Measurements from ENCODE around the gene LGALS7.
"Not testable (repeated sequence)": the region's sequence is repeated elsewhere in the genome, so short reads cannot be mapped to it uniquely, and the experiment has no call there.

Gene LGALS7

DNA sequence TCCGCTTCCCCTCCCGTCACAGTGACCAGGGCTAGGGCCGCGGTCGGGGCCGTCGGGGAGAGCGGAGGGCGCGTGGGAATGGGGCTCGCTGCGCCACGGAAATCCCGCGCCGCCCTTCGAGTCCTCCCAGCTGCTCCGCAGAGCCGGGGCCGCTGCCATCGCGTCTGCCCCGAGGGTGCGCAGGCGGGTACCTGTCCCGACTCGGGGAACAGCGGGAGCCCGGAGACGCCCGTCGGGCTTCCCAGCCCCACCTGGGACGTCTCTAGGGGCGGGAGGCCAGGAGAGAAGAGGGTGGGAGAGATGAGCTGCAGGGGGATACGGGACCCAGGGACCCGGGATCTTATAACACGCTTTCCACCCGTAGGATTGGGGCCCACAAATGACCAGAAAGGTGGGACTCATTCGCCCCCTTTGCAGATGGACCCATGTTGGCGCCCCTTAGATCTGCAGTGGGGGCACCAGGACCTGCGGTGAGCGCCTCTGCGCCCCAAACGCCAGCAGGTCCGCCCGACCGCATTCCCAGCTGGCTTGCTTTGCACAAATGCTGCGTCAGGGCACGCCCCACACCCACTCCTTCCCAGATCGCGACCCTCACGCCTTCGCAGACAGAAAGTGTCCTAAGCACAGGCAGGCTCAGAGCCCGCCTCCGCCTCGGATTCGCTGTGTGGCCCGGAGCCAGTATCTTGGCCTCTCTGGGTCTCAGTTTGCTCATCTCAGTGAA is 2.9 kb downstream of the LGALS7 start:
- DNase-seq: not testable (repeated sequence)

GRCh38 chr19:38769635-38770211 is 3.6 kb downstream of the LGALS7 start:
- DNase-seq: peak; percentile 89 to 91

- no peak for DNase-seq
Observed at GRCh38 chr19:38766276-38767047, 6.9 kb downstream of the LGALS7 start.

- no peak for DNase-seq
Observed at GRCh38 chr19:38765214-38765613, 8.1 kb downstream of the LGALS7 start.

DNA sequence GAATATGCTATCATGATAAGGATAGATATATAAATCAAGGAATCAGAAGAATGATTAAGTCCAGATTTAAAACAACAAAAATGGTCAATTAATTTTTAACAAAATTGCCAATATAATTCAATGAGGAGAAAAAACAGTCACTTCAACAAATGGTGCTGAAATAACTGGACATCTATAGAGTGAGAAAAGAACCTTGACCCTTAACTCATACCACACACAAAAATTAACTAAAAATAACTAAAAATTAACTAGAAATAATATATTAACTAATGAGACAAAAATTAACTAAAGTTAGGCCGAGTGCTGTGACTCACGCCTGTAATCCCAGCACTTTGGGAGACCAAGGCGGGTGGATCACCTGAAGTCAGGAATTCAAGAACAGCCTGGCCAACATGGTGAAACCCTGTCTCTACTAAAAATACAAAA is 9.5 kb downstream of the LGALS7 start:
- DNase-seq: no peak

DNA sequence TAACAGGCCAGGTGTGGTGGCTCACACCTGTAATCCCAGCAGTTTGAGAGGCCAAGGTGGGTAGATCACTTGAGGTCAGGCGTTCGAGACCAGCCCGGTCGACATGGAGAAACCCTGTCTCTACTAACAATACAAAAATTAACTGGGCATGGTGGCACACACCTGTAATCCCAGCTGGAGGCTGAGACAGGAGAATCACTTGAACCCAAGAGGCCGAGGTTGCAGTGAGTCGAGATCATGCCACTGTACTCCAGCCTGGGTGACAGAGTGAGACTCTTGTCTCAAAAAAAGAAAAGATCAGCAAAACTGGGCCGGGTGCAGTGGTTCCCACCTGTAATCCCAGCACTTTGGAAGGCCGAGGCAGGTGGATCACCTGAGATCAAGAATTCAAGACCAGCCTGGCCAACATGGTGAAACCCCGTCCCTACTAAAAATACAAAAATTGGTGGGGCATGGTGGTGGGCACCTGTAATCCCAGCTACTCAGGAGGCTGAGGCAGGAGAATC is 11.4 kb downstream of the LGALS7 start:
- DNase-seq: not testable (repeated sequence)

GRCh38 chr19:38760805-38761517 is 12.4 kb downstream of the LGALS7 start:
- DNase-seq: not testable (repeated sequence)

GRCh38 chr19:38759590-38760003 is 13.7 kb downstream of the LGALS7 start:
- DNase-seq: no peak

DNA sequence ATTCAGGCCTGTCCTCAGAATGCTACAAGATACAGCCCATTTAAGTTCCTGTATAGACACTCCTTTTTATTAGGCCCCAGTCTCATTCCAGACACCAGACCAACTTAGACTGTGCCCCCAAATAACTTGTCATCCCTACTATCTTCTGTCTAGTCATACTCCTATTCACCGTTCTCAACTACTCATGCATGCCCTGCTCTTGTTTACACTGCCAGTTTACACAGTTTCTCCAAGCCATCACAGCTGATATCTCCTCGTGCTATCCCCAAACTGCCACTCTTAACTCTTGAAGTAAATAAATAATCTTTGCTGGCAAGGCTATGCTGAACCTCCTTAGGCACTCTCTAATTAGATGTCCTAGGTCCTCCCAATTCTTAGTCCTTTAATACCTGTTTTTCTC is 19.1 kb downstream of the LGALS7 start:
- not testable (repeated sequence) for DNase-seq

- DNase-seq: not testable (repeated sequence)
Observed at GRCh38 chr19:38753783-38754182, 19.5 kb downstream of the LGALS7 start.

DNA sequence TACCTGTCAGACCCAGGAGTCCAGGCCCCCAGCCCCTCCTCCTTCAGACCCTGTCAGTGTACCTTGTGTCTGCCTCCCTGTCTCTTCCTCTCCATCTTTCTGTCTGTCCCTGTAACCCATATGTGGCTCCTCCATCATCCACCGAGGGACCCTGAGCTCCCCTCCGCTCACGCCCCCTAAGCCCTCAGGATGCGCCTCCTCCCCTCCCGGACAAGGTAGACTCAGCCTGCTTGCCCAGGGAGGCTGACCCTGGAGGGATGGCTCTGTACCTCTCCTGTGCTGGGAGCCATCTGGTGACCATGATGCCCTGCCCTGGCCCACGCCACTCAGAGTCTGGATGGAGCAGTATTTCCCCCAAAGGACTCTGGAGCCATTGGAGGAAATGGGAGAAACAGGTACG is 28.0 kb downstream of the LGALS7 start:
- no peak for DNase-seq

GRCh38 chr19:38744874-38745273 is 28.4 kb downstream of the LGALS7 start:
- no peak for DNase-seq

- no peak for DNase-seq
Observed at GRCh38 chr19:38744298-38744681, 29.0 kb downstream of the LGALS7 start, which contains the start of gene CAPN12. Gene CAPN12 (minus strand): TSS chr19:38744474. CDS start chr19:38744165, 309 bp downstream.

- DNase-seq: no peak
Observed at GRCh38 chr19:38743394-38744297, 29.7 kb downstream of the LGALS7 start.

- DNase-seq: no peak
Observed at GRCh38 chr19:38742906-38743305, 30.4 kb downstream of the LGALS7 start.

- DNase-seq: no peak
Observed at GRCh38 chr19:38742296-38742695, 31.0 kb downstream of the LGALS7 start.

DNA sequence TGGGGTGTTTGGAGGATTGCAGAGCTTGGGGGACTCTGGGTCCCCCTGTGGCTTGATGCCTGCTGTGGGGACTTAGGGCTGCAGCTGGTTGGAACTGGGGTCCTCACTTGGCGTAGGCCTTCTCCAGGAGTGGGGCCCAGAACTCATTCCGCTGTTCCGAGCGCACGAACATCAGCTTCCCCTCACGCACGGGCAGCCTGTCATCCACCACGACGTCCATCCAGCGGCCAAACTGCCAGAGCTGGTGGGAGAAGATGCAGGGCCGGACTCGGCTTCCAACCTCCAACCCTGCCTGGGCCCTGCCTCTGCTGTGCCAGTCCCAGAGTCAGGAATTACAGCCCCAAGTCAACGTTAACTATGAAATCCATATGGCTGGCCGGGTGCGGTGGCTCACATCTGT is 31.6 kb downstream of the LGALS7 start:
- no peak for DNase-seq

DNA sequence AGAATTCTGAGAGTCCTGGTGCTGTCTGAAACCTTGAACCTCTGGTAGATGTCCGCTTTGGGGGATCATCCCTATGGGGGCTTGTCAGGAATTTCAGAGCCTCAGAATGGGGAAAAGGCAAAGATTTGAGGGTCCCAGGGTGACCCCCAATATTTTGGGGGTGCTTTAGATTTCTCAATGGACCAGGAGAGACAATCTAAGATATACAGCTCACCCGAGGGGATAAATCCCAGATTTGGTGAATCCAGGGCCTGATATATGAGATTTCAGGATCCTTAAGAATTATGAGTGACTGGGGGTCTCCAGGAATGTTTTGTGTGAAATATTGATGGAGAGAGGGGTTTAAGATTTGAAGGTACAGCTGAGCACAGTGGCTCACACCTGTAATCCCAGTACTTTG is 32.4 kb downstream of the LGALS7 start:
- DNase-seq: no peak

DNA sequence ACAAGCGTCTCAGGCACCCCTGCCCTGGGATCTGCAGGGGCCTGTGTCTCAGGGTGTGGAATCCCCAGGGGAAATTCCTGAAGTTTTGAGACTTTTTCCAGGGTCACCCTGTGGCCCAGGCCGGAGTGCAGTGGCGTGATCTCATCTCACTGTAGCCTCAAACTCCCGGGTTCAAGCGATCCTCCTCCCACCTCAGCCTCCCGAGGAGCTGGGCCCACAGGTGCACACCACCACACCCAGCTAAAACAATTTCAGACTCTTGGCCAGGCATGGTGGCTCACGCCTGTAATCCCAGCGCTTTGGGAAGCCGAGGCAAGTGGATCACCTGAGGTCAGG is 33.1 kb downstream of the LGALS7 start:
- DNase-seq: no peak

DNA sequence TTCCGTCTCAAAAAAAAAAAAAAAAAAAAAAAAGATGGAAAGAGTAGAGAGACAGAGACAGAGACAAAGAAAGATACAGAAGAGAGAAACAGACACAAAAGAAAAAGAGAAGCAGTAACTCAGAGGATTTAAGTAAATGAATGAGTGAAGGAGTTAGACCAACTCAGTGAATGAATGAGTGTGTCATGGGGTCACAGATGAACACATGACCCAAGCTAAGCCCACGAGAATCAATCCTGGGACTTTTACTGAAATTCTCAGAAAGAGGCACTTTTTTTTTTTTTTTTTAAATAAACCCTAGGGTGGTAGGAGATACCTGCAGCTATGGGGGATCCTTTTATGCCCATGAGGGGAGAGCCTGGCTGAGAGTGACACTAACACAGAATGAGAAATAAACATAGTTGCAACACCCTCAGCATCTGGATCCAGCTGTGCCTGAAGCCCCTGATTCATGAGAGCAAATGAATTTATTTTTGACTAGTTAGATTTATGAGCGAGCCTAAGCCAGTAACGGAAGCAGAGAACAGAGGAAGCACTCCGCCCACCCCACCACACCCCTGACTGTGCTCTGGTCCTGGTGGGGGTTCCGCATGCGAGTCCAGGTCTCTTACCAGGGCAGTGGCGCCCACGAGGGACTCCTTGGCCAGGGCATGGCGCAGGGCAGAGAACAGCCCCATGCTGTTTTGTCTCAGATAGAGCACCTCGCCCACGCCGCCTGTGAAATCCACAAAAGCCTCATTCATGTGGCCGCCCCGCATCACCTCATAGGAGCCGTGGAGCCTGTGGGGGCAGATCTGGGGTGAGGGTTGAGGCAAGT is 33.7 kb downstream of the LGALS7 start:
- DNase-seq: peak in 1 of 2 donors; percentile 25
